GM21381 (cell line): ENCODE measurements around the gene RPL21.
"Not testable (repeated sequence)": the region's sequence is repeated elsewhere in the genome, so short reads cannot be mapped to it uniquely, and the experiment has no call there.

ENCODE experiments used
- ATAC-seq: cut with Tn5 transposase; IDR thresholded peaks from one replicate; pipeline ENCODE4 v1.9.1; 2021; ENCODE audit warnings: mild to moderate bottlenecking, moderate library complexity; ENCODE audit not compliant: unreplicated experiment

The RPL21 gene

DNA sequence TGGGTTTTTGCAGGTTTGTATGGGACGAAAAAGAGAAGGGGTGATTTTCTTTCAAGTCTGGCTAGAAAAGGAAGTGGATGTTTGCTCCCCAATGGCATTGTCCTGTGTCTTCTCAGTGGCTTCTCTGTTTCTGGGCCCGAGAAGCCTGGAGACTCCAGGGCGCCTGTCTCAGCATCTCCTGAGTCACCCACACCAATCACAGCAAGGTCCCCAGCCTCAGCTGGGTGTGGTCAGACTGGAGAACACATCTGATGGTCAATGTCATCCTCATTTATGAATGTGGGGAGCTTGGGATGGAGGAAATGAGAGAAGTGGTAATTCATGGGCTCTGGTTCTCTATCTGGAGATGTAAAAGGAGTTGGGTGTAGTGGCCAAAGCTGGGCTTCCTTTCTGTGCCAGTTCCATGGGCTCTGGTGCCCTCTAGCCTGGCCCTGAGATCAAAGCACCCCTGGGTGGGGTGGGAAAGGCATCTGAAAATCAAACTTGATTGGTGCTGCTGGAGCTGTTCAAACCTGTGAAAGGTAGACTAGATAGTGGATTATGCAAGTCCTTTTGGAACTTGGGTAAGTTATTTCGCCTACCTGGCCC lies 32.6 kb downstream of the RPL21 start:
- ATAC-seq = no peak

DNA sequence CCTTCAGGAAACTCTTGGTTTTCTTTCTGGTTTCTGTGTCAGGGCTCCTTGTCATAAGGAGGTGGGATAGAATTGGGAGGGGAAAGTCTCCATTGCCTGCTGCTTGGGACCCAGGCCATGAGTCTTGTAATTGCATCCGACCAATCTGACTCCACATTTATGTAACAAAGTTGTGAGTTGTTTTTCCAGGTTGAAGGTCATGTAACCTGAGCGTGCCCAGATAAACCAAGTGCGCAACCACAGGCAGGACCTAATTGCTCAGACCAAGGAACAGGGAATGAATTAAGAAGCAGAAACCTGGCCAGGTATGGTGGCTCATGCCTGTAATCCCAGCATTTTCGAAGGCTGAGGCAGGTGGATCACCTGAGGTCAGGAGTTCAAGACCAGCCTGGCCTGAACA lies 37.0 kb downstream of the RPL21 start:
- no peak for ATAC-seq

DNA sequence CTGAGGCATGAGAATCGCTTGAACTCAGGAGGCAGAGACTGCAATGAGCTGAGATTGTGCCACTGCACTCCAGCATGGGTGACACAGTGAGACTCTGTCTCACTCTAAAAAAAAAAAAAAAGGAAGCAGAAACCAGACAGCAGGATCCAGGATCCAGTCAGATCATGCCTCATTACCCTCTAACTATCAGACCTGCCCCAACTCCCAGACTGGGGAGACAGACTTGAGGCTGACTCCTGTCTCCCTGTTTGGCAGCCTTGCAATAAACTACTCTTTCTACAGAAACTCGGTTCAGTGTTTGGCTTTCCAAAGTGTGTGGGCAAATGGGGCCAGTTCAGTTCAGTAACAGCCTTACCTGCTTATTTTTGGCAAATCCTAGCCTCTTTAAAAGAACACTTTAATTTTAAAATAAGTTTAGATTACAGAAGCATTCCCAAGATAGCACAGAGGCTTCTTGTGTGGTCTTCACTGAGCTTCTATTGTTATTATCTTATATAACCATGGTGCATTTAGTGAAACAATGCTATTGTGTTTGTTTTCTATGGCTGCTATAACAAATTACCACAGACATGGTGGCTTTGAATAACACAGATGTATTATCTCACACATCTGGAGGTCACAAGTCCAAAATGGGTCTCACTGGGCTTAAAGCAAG lies 37.8 kb downstream of the RPL21 start:
- no peak for ATAC-seq

DNA sequence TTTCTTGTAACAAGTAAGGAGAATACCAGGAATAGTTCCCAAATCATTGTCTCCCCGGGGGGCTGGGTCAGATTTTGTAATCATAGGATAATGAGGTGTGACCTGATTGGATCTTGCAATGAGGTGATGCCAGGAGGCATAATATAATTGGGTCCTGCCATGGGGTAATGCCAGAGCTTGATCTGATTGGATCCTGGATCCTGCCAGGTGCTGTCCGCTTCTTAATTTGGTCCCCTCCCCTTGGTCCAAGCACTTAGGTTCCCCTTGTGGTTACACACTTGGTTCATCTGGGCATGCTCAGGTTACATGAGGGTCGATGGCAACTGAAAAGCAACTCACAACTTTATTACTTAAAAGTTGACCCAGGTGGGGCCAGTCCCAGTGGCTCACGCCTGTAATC lies 39.4 kb downstream of the RPL21 start:
- no peak for ATAC-seq

DNA sequence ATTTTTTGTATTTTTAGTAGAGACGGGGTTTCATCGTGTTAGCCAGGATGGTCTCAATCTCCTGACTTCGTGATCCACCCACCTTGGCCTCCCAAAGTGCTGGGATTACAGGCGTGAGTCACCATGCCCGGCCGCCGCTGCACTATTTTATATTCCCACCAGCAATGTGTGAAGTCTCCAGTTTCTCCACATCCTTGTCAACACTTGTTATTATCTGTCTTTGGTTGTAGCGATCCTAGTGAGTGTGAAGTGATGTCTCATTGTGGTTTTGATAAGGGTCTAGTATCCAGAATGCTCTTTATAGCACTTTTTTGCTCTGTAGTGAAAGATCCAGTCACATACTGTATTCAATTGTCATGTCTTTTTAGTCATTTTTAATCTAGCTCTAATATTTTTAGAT lies 40.6 kb downstream of the RPL21 start:
- not testable (repeated sequence) for ATAC-seq

GRCh38 chr13:27293076-27293691 lies 41.8 kb downstream of the RPL21 start:
- ATAC-seq = no peak

- no peak for ATAC-seq
Observed at GRCh38 chr13:27293873-27294515, 42.6 kb downstream of the RPL21 start.

GRCh38 chr13:27295096-27295495 lies 43.7 kb downstream of the RPL21 start:
- ATAC-seq = no peak

DNA sequence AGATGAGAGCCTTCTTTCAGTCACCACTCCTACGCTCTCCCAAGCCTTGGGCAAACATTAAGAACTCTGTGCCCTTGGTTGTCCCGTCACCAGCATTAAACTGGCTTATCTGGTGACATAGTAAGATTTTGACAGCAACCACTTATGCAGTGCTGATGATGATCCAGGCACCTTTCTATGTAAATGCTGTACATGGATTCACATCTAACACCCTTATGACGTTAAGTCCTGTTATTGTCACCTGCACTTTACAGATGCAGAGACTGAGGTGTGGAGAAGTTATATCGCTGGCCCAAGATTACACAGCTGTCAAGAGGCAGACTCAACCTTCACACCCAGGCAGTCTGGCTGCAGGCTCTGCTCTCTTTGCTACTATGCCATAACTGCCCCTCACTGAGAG lies 44.3 kb downstream of the RPL21 start:
- no peak for ATAC-seq

DNA sequence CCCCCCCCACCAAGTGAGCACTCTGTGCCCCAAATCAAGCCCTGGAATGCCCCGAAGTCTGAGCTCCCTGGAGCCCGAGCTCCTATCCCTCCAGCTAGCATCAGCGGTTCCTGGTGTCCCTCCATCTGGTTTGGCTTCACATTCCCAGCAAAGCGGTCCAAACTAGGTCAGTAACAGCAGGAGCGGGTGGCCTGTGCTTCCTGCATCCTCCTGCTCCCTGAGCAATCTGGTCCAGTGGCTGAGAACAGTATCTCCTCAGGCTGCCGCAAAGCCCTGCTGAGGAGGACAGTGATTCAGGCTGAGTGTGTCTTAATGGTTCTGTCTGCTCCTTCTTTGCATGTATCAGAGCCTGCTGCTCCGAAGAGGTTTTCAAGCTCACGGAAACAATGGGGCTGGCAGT lies 45.1 kb downstream of the RPL21 start:
- no peak for ATAC-seq

DNA sequence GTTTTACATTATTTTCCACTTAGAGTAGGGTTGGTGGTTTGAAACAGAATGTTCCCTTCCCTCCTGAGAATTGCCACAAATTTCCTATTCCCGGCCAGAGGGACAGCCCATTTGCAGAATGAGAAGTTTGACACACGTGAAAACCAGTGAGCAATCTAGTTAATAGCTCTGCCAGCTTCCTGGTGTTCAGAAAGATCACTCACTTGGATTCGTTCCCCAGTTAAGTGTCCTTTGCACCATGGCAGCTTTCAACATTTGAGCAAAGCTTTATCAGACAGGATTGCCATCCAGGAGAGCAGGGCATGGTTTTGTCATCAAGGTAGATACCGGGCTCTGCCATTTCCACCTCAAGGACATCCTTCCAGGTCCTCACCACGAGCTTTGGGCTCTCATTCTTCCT lies 47.5 kb downstream of the RPL21 start:
- ATAC-seq = no peak

DNA sequence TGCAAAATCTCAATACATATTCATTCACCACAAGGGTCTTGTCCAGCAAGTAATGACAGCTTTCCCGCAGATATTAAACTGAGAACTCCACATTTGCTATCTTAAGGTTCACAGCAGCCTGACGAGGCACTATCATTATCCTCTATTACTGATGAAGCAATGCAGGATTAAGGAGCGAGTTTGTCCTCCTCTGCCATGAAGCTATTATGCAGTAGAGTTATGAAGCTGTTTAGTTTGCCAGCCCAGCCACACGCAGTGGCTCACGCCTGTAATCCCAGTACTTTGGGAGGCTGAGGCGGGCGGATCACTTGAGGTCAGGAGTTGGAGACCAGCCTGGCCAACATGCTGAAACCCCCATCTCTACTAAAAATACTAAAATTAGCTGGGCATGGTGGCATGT lies 49.0 kb downstream of the RPL21 start:
- ATAC-seq = not testable (repeated sequence)

DNA sequence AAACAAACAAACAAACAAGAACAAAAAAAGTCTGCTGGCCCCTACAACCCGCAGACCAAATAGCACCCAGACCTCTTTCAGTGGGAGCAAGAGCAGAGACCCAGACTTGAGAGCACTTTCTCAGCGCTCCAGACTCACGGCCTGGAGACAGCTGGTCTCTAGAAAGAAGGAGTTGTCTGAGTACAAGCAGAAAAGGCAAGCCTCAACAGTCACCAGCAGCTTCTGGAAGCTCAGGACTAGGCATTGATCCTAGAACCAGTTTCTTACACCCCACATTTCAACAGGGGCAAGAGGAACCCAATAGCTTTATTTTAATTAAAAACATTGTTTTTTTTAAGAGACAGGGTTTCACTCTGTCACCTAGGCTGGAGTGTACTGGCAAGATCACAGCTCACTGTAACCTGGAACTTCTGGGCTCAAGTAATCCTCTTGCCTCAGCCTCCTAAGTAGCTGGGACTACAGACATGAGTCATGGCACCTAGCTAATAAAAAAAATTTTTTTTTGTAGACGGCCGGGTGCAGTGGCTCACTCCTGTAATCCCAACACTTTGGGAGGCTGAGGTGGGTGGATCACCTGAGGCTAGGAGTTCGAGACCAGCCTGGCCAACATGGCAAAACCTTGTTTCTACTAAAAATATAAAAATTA lies 49.7 kb downstream of the RPL21 start:
- no peak for ATAC-seq

GRCh38 chr13:27302643-27303262 lies 51.4 kb downstream of the RPL21 start:
- ATAC-seq = no peak

GRCh38 chr13:27304099-27304498 lies 52.7 kb downstream of the RPL21 start:
- no peak for ATAC-seq

- ATAC-seq = no peak
Observed at GRCh38 chr13:27304611-27305010, 53.3 kb downstream of the RPL21 start.
